Loucy (cell line): ENCODE measurements around the gene RBP4.

Experiments used
- H2AFZ ChIP-seq: fragments of 200-600 bp; sonication (generic); 2 replicates; pipeline ENCODE4 v1.6.0; 2016; ENCODE audit warnings: antibody characterized with exemption, mild to moderate bottlenecking, low read length, moderate library complexity
- H3F3A ChIP-seq: fragments of 200-600 bp; 2 replicates; pipeline ENCODE4 v1.6.0; 2016; ENCODE audit warnings: antibody characterized with exemption, low read depth, mild to moderate bottlenecking
- H3K27me3 ChIP-seq: fragments of 200-600 bp; sonication (generic); 2 replicates; pipeline ENCODE4 v1.6.1; 2014; ENCODE audit warnings: low read length, mild to moderate bottlenecking; ENCODE audit not compliant: insufficient read depth, poor library complexity, severe bottlenecking
- H3K36me3 ChIP-seq: fragments of 200-600 bp; sonication (generic); 2 replicates; pipeline ENCODE4 v1.6.1; 2016; ENCODE audit warnings: low read length; ENCODE audit not compliant: insufficient read depth
- H3K4me1 ChIP-seq: fragments of 200-600 bp; sonication (generic); 2 replicates; pipeline ENCODE4 v1.5.1; 2014; ENCODE audit warnings: low read length, mild to moderate bottlenecking; ENCODE audit not compliant: insufficient read depth, poor library complexity, severe bottlenecking
- H3K4me2 ChIP-seq: fragments of 200-600 bp; sonication (generic); 2 replicates; pipeline ENCODE4 v1.6.0; 2014; ENCODE audit warnings: antibody characterized with exemption, low read length, low read depth, mild to moderate bottlenecking; ENCODE audit not compliant: poor library complexity, severe bottlenecking
- H3K4me3 ChIP-seq: fragments of 200-600 bp; sonication (generic); 2 replicates; pipeline ENCODE4 v1.5.1; 2014; ENCODE audit warnings: low read length, mild to moderate bottlenecking, mixed read lengths; ENCODE audit not compliant: poor library complexity, severe bottlenecking
- H3K79me2 ChIP-seq: fragments of 200-600 bp; sonication (generic); 2 replicates; pipeline ENCODE4 v1.6.1; 2014; ENCODE audit warnings: low read length; ENCODE audit not compliant: insufficient read depth
- H3K9ac ChIP-seq: fragments of 200-600 bp; sonication (generic); 2 replicates; pipeline ENCODE4 v1.6.0; 2014; ENCODE audit warnings: mild to moderate bottlenecking, low read depth, low read length, moderate library complexity; ENCODE audit not compliant: poor library complexity, severe bottlenecking
- H3K9me2 ChIP-seq: fragments of 200-600 bp; sonication (generic); replicated peaks from 2 replicates; pipeline ENCODE4 v1.6.1; 2016; ENCODE audit warnings: low read depth, low read length, mixed read lengths
- H3K9me3 ChIP-seq: fragments of 200-600 bp; sonication (generic); 2 replicates; pipeline ENCODE4 v1.6.1; 2014; ENCODE audit warnings: mild to moderate bottlenecking, antibody characterized with exemption, low read length, low read depth; ENCODE audit not compliant: insufficient read depth
- H4K20me1 ChIP-seq: fragments of 200-600 bp; sonication (generic); 2 replicates; pipeline ENCODE4 v1.6.0; 2014; ENCODE audit warnings: antibody characterized with exemption, low read length, mild to moderate bottlenecking; ENCODE audit not compliant: insufficient read depth, poor library complexity, severe bottlenecking
- EZH2phosphoT487 ChIP-seq: fragments of 200-600 bp; IDR thresholded peaks from 2 replicates; pipeline ENCODE4 v1.6.1; 2018; ENCODE audit warnings: antibody characterized with exemption, mild to moderate bottlenecking, moderate library complexity, borderline replicate concordance
- TF ChIP-seq, protein P1 (sequence below): fragments of 200-600 bp; sonication (generic); conservative IDR thresholded peaks from 2 replicates; pipeline ENCODE4 v1.5.1; 2014; ENCODE audit warnings: mild to moderate bottlenecking, antibody characterized with exemption, low read length

Gene RBP4

GRCh38 chr10:93553482-93554315 lies 47.3 kb downstream of the RBP4 start:
- Histone ChIP-seq H3K4me3 (no peak overlapping the region), H3F3A (no peaks in the 10 kb centered on the region), H3K4me1 (no peaks in the 10 kb centered on the region), H3K27me3 (no peaks in the 10 kb centered on the region), H3K36me3 (no peaks in the 10 kb centered on the region), H3K9me3 (no peaks in the 10 kb centered on the region), H3K79me2 (no peaks in the 10 kb centered on the region), H2AFZ (no peak overlapping the region), H3K9ac (no peak overlapping the region), H4K20me1 (no peaks in the 10 kb centered on the region), H3K4me2 (no peak overlapping the region), H3K9me2 (no peaks in the 10 kb centered on the region)
- TF ChIP-seq, protein P1, sequence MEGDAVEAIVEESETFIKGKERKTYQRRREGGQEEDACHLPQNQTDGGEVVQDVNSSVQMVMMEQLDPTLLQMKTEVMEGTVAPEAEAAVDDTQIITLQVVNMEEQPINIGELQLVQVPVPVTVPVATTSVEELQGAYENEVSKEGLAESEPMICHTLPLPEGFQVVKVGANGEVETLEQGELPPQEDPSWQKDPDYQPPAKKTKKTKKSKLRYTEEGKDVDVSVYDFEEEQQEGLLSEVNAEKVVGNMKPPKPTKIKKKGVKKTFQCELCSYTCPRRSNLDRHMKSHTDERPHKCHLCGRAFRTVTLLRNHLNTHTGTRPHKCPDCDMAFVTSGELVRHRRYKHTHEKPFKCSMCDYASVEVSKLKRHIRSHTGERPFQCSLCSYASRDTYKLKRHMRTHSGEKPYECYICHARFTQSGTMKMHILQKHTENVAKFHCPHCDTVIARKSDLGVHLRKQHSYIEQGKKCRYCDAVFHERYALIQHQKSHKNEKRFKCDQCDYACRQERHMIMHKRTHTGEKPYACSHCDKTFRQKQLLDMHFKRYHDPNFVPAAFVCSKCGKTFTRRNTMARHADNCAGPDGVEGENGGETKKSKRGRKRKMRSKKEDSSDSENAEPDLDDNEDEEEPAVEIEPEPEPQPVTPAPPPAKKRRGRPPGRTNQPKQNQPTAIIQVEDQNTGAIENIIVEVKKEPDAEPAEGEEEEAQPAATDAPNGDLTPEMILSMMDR = no peak
- TF ChIP-seq EZH2phosphoT487 = no peak

DNA sequence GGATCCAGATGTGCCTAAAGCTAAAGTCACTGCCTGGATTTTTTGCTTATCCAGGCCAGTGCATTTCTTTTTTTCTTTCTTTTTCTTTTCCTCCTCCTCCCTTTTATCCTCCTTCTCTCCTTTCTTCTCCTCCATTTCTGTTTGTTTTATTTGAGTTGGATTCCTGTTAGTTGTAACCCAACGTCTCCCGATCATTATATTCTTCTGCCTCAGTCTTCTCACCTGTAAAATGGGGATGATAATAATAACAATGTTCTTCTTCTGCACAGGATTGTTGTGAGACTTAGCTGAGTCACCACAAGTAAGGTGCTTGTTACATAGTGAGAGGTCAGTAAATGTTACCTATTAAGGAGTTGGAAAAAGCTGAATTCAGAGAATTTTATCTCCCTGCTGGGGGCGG lies 48.3 kb downstream of the RBP4 start:
- Histone ChIP-seq H3K9ac (no peak overlapping the region), H3K79me2 (no peaks in the 10 kb centered on the region), H3K36me3 (no peaks in the 10 kb centered on the region), H3F3A (no peaks in the 10 kb centered on the region), H4K20me1 (no peaks in the 10 kb centered on the region), H2AFZ (no peak overlapping the region), H3K9me2 (no peaks in the 10 kb centered on the region), H3K9me3 (no peaks in the 10 kb centered on the region), H3K27me3 (no peaks in the 10 kb centered on the region), H3K4me2 (no peak overlapping the region), H3K4me1 (no peaks in the 10 kb centered on the region), H3K4me3 (no peak overlapping the region)
- no peak for TF ChIP-seq EZH2phosphoT487
- TF ChIP-seq, protein P1 = no peak

GRCh38 chr10:93550606-93551005 lies 50.4 kb downstream of the RBP4 start:
- Histone ChIP-seq H3F3A (no peaks in the 10 kb centered on the region), H3K9ac (no peak overlapping the region), H4K20me1 (no peaks in the 10 kb centered on the region), H3K4me2 (no peak overlapping the region), H3K27me3 (no peaks in the 10 kb centered on the region), H3K4me3 (no peak overlapping the region), H3K4me1 (no peaks in the 10 kb centered on the region), H3K9me3 (no peaks in the 10 kb centered on the region), H3K36me3 (no peaks in the 10 kb centered on the region), H2AFZ (no peak overlapping the region; the same call in 1 of the 2 replicates), H3K79me2 (no peaks in the 10 kb centered on the region), H3K9me2 (no peaks in the 10 kb centered on the region)
- no peak for TF ChIP-seq EZH2phosphoT487
- TF ChIP-seq, protein P1 = no peak
